ENCODE data around the gene ITCH. TPM values are rescaled to one million over a fixed set of nuclear protein-coding genes. Genes with fewer than 3 reads are reported as not detected.

The ITCH gene
- total and polyA plus RNA-seq, 2 of the 8 experiments (the other 6 are each of a cell fraction or from before 2014, with no cell fraction given): 3.9 to 45.2 TPM

GRCh38 chr20:34542439-34542838, 179.4 kb downstream of the ITCH start:
- H3K56ac ChIP-seq (replicated peaks; ENCODE audit: insufficient read length, low read depth, low read length): no peak overlapping the region
- no peak for FAIRE-seq
- H2BK12ac ChIP-seq (ENCODE audit: low read depth, low read length): no peak overlapping the region
- H4K91ac ChIP-seq (replicated peaks; ENCODE audit: insufficient read length, low read length): no peak overlapping the region
- H3K23me2 ChIP-seq (ENCODE audit: low read depth, low read length): peaks cover 5% of the 10 kb centered on the region; the same call in 1 of the 2 replicates
- H3K9me3 ChIP-seq (ENCODE audit: insufficient read depth in 2 of 2, low read depth in 1 of 2, low read length in 1 of 2): no peaks in the 10 kb centered on the region
- ChIA-PET POLR2A (ENCODE audit: partially characterized antibody) (interaction anchor here (1.2 kb wide), 1 partner anchor 27 kb away, joined by 3 read pairs; no protein-coding TSS in a partner anchor), CTCF (ENCODE audit: partially characterized antibody) (interaction anchor here (1.4 to 3.8 kb wide), 3 partner anchors 9 to 227 kb away, joined by 3 to 18 read pairs (median 10); no protein-coding TSS in a partner anchor)
- H3K4me1 ChIP-seq (replicated peaks in 1 of 4; ENCODE audit: control insufficient read depth in 3 of 4, insufficient read depth in 4 of 4, low read length in 3 of 4): peaks cover 0 to 8% (median 2%) of the 10 kb centered on the region in 4 experiments; a peak in 3 of 7 replicates
- no peak overlapping the region for H2AFZ ChIP-seq (ENCODE audit: low read length)
- H3K18ac ChIP-seq (ENCODE audit: extremely low read depth, low read length): no peak overlapping the region
- H2BK20ac ChIP-seq (ENCODE audit: low read length): no peak overlapping the region
- TF ChIP-seq SIX5 (IDR thresholded peaks at IDR 0.05; ENCODE audit: low read depth, low read length) (no peak), JUND (IDR thresholded peaks at IDR 0.05; ENCODE audit: low read length) (no peak), MAX (IDR thresholded peaks at IDR 0.05) (no peak), HDAC2 (IDR thresholded peaks at IDR 0.05; ENCODE audit: borderline replicate concordance in 1 of 2, low read depth in 2 of 2, low read length in 2 of 2) (no peak)
- WGBS, 2 experiments (ENCODE audit: extremely low coverage in 1 of 2, insufficient coverage in 1 of 2, insufficient read length in 1 of 2, insufficient replicate concordance in 2 of 2, low coverage in 1 of 2, low lambda C conversion rate in 2 of 2, missing lambda C conversion rate in 1 of 2): 94% methylated on average over 6 of the region's 6 CpGs; no CpG with 5 or more reads in 1 of the 2 experiments
- no peak overlapping the region for H3K9ac ChIP-seq (replicated peaks in 1 of 4; ENCODE audit: extremely low read depth in 1 of 4, low read depth in 3 of 4, low read length in 3 of 4)
- H2BK5ac ChIP-seq (ENCODE audit: low read depth, low read length): no peak overlapping the region
- no peak overlapping the region for H2BK15ac ChIP-seq (ENCODE audit: low read length)
- H4K5ac ChIP-seq (ENCODE audit: insufficient read length, low read depth, low read length): no peak overlapping the region
- peaks cover 2 to 3% of the 10 kb centered on the region in 2 experiments for H4K20me1 ChIP-seq (replicated peaks in 1 of 2; ENCODE audit: control insufficient read depth in 1 of 2, insufficient read depth in 2 of 2, low read length in 2 of 2)
- H3K27ac ChIP-seq (ENCODE audit: low read depth, low read length): no peak overlapping the region
- peaks cover 2 to 10% (median 5%) of the 10 kb centered on the region in 4 experiments; a peak in 4 of 8 replicates for H3K36me3 ChIP-seq (ENCODE audit: control insufficient read depth in 2 of 4, insufficient read depth in 4 of 4, low read length in 3 of 4)
- no peak overlapping the region for H2AK5ac ChIP-seq (ENCODE audit: low read depth, low read length)
- no peak overlapping the region for H3K4me3 ChIP-seq (ENCODE audit: extremely low read depth in 1 of 4, insufficient read depth in 2 of 4, low read depth in 3 of 4, low read length in 4 of 4)
- no peak overlapping the region for H3K14ac ChIP-seq (ENCODE audit: insufficient read length)
- H3K27me3 ChIP-seq (replicated peaks in 1 of 4; ENCODE audit: control insufficient read depth in 3 of 4, extremely low read depth in 1 of 4, insufficient read depth in 3 of 4, low read length in 3 of 4): no peaks in the 10 kb centered on the region
- no peak overlapping the region for H3K23ac ChIP-seq (ENCODE audit: insufficient read length)
- no peaks in the 10 kb centered on the region for H3K79me1 ChIP-seq (ENCODE audit: low read depth, low read length)
- H3K79me2 ChIP-seq (ENCODE audit: control insufficient read depth in 1 of 2, insufficient read depth in 2 of 2, low read length in 2 of 2): no peaks in the 10 kb centered on the region
- DNase-seq (ENCODE audit: low read depth in 1 of 2, low spot score in 2 of 2): no peak
- no peak overlapping the region for H4K8ac ChIP-seq (ENCODE audit: extremely low read depth, insufficient read depth, low read length)
- H3K4me2 ChIP-seq (ENCODE audit: insufficient read depth in 1 of 2, low read depth in 2 of 2, low read length in 2 of 2): no peak overlapping the region
- H2BK120ac ChIP-seq (replicated peaks; ENCODE audit: low read depth, low read length): no peak overlapping the region
- no peak overlapping the region for H3K4ac ChIP-seq (replicated peaks; ENCODE audit: insufficient read length, low read depth, low read length)
